Subcutaneous adipose tissue (tissue), 4 donors: ENCODE measurements around the gene ROR1. TPM values are rescaled to one million over a fixed set of nuclear protein-coding genes. Genes with fewer than 3 reads are reported as not detected.

Experiments
- CTCF ChIP-seq: fragments of 450-650 bp; IDR thresholded peaks from one replicate; pipeline ENCODE4 v1.5.1; 2016; ENCODE audit warnings: low read depth, mild to moderate bottlenecking, control low read depth, antibody characterized with exemption, moderate library complexity
- total RNA-seq, 4 donors: library from RNA; depleted of rRNA; stranded (reverse); fragments of >200 nt; gene quantifications; one replicate each; pipeline ENCODE4 v1.1.0, GENCODE V29; 2016

ROR1 gene
- total RNA-seq, 4 donors from 2014 or later = 5.8 to 10.2 (median 8.6) TPM

- no peak for TF ChIP-seq CTCF
These were observed 398.0 kb downstream of the ROR1 start for GRCh38 chr1:64171797-64172281.

GRCh38 chr1:64172458-64172983 lies 398.7 kb downstream of the ROR1 start:
- TF ChIP-seq CTCF = no peak

- TF ChIP-seq CTCF = no peak
These were observed 399.6 kb downstream of the ROR1 start for GRCh38 chr1:64173336-64173940.

GRCh38 chr1:64175639-64176038 lies 401.8 kb downstream of the ROR1 start:
- no peak for TF ChIP-seq CTCF

- TF ChIP-seq CTCF = no peak
These were observed 402.8 kb downstream of the ROR1 start for GRCh38 chr1:64176659-64177058.

- TF ChIP-seq CTCF = no peak
These were observed 405.8 kb downstream of the ROR1 start for GRCh38 chr1:64179588-64179987.

GRCh38 chr1:64182207-64182606 lies 408.4 kb downstream of the ROR1 start:
- no peak for TF ChIP-seq CTCF
